CD4-positive, alpha-beta T cell treated with Interleukin-4 for 1 hour (primary cell): Measurements from ENCODE around the gene AJUBA.
"Not testable (repeated sequence)": the region's sequence is repeated elsewhere in the genome, so short reads cannot be mapped to it uniquely, and the experiment has no call there.

Experiments
- DNase-seq, 2 donors: peaks; one replicate each; pipeline ENCODE4 v3.0.0-alpha.2; 2020 to 2022

The AJUBA gene

GRCh38 chr14:22979748-22980392 lies 2.5 kb downstream of the AJUBA start:
- no peak for DNase-seq

- no peak for DNase-seq
Measured at GRCh38 chr14:22978981-22979671, 3.2 kb downstream of the AJUBA start.

- no peak for DNase-seq
Measured at GRCh38 chr14:22978487-22978837, 3.9 kb downstream of the AJUBA start.

- DNase-seq = no peak
Measured at GRCh38 chr14:22977684-22978486, 4.5 kb downstream of the AJUBA start.

GRCh38 chr14:22977434-22977683 lies 5.0 kb downstream of the AJUBA start:
- no peak for DNase-seq

- no peak for DNase-seq
Measured at GRCh38 chr14:22976620-22977433, 5.5 kb downstream of the AJUBA start.

- no peak for DNase-seq
Measured at GRCh38 chr14:22974530-22975313, 7.6 kb downstream of the AJUBA start.

GRCh38 chr14:22973217-22974032 lies 8.9 kb downstream of the AJUBA start:
- DNase-seq = peak; percentile 34 to 54

GRCh38 chr14:22972313-22972930 lies 9.9 kb downstream of the AJUBA start:
- DNase-seq = no peak

GRCh38 chr14:22971152-22971551 lies 11.2 kb downstream of the AJUBA start:
- DNase-seq = no peak

GRCh38 chr14:22966783-22967269 lies 15.5 kb downstream of the AJUBA start:
- DNase-seq = no peak

- not testable (repeated sequence) for DNase-seq
Measured at GRCh38 chr14:22965916-22966782, 16.2 kb downstream of the AJUBA start.

GRCh38 chr14:22962061-22962676 lies 20.2 kb downstream of the AJUBA start:
- no peak for DNase-seq

GRCh38 chr14:22955702-22956569 lies 26.4 kb downstream of the AJUBA start:
- DNase-seq = no peak

- no peak for DNase-seq
Measured at GRCh38 chr14:22952418-22952817, 29.9 kb downstream of the AJUBA start.

- peak in 1 of 2 donors; percentile 39 for DNase-seq
Measured at GRCh38 chr14:22951795-22952194, 30.6 kb downstream of the AJUBA start.

GRCh38 chr14:22945642-22946041 lies 36.7 kb downstream of the AJUBA start:
- DNase-seq = no peak

GRCh38 chr14:22939684-22940083 lies 42.7 kb downstream of the AJUBA start:
- DNase-seq = no peak
